Sigmoid colon (tissue), 4 donors: ENCODE measurements around the gene PTPN20.
"Not testable (repeated sequence)": the region's sequence is repeated elsewhere in the genome, so short reads cannot be mapped to it uniquely, and the experiment has no call there.

ENCODE experiments used
- CTCF ChIP-seq, 4 experiments: fragments of 450-650 bp in 3 of 4; fragments of 200-600 bp in 1 of 4; IDR thresholded peaks; one replicate each; pipeline ENCODE4 v1.5.1; 2016 to 2019; ENCODE audit warnings: antibody characterized with exemption in 4 of 4, mild to moderate bottlenecking in 3 of 4, moderate library complexity in 2 of 4
- EP300 ChIP-seq, 4 donors: sonication (generic); formaldehyde crosslinking; IDR thresholded peaks; one replicate each; pipeline ENCODE4 v1.6.1; 2017; ENCODE audit warnings: antibody characterized with exemption in 4 of 4
- POLR2A ChIP-seq, 2 donors: fragments of 450-650 bp; IDR thresholded peaks; one replicate each; pipeline ENCODE4 v1.6.1; 2016; ENCODE audit warnings: antibody characterized with exemption in 2 of 2, mild to moderate bottlenecking in 2 of 2, moderate library complexity in 2 of 2
- POLR2AphosphoS5 ChIP-seq, 4 donors: sonication (generic); formaldehyde crosslinking; IDR thresholded peaks; one replicate each; pipeline ENCODE4 v1.6.1; 2017; ENCODE audit warnings: antibody characterized with exemption in 4 of 4

- TF ChIP-seq CTCF, EP300, POLR2AphosphoS5, POLR2A (IDR thresholded peaks at IDR 0.05): not testable (repeated sequence)
Observed at GRCh38 chr10:46896762-46897692, 14.2 kb upstream of the PTPN20 start.
